HS-27A (cell line): ENCODE results near the gene GCNT1.

Experiments used
- DNase-seq: peaks from one replicate; pipeline ENCODE4 v3.0.0-alpha.2; 2012; ENCODE audit warnings: low read depth, missing footprints

The GCNT1 gene

GRCh38 chr9:76534026-76534425 lies 75.0 kb downstream of the GCNT1 start:
- DNase-seq, result no peak

GRCh38 chr9:76537150-76537646 lies 78.2 kb downstream of the GCNT1 start:
- no peak for DNase-seq

- DNase-seq, result no peak
Observed at GRCh38 chr9:76539180-76539579, 80.2 kb downstream of the GCNT1 start.

DNA sequence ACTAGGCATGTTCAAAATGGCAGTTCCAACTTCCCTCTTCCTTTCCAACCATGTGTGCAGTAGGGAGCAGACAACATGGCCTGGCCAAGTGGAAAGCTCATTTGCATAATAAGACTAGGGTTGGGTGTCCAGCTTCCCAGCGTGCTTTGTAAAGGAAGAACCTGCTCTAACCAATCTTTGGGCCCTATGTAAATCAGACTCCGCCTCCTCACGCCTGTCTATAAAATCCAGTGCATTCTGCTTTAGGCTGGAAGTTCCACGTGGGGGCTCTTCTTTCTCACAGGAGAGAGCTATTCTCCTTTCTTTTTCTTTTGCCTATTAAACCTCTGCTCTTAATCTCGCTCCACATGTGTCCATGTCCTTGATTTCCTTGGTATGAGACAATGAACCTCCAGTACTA lies 83.4 kb downstream of the GCNT1 start:
- DNase-seq, result no peak

- DNase-seq, result no peak
Observed at GRCh38 chr9:76545191-76545590, 86.2 kb downstream of the GCNT1 start.

DNA sequence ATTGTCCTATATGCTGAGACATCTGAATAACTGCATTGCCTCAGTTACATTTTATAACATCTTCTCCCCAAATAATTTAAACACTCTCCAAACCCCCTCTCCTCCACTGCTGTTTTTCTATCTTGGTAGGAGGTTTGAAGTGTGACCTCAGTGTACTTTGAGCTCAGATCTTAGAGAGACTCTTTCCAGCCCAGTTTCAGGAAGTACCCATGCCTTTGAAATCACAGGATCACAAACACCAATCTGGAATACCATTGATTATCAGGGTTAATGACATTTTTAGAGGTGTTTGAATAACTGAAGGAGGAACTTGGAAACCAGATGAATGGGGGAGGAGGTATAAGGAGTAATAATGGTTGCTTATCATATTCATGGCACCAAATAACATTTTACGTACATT lies 93.2 kb downstream of the GCNT1 start:
- DNase-seq, result no peak

DNA sequence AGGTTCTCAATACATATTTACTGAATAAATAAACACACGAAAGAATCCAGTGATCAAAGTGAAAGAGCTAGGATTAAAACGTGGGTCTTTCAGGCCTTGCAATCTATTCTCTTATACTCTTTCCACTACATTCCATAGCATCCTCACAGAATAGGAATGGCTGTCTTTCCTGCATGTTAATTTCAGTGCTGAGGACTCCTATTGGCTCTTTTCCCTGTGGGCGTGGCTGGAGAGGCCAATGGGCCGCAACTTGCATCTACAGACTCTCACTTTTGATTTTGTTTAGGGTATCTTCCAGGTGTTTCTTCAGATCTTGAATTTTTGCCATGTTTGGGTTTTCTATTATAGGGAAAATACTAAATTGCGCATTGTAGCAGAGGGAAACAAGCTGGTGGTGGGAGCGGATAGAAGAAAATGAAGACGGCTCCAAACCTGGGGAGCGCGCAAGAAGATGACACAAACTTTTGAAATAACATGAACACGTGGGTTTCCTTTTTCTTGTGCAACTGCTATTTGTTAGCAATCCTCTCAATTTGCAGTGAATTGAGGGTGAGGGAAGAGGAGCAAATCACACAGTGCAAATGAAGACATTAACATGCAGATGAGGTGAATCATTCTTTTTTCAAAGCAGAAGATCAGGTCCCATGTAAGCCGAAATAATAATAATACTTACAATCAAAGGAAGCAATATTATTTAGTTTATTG lies 93.9 kb downstream of the GCNT1 start:
- DNase-seq, result no peak

- no peak for DNase-seq
Observed at GRCh38 chr9:76553680-76554079, 94.7 kb downstream of the GCNT1 start.
